ENCODE measurements around the gene DOCK3.

DOCK3 gene

GRCh38 chr3:50645378-50645777 lies 29.3 kb upstream of the DOCK3 start:
- H3K79me2 ChIP-seq (ENCODE audit: low read length), result no peaks in the 10 kb centered on the region
- H3K36me3 ChIP-seq (replicated peaks; ENCODE audit: low read depth, low read length), result peaks cover 41% of the 10 kb centered on the region
- H3K27me3 ChIP-seq (ENCODE audit: low read depth, low read length), result no peaks in the 10 kb centered on the region
- no peak overlapping the region for H3K4me3 ChIP-seq (ENCODE audit: low read length)
- H3K9me3 ChIP-seq (ENCODE audit: insufficient read depth, low read length), result no peaks in the 10 kb centered on the region
- H3K4me1 ChIP-seq (ENCODE audit: low read length), result no peaks in the 10 kb centered on the region
- no peak overlapping the region for H2AFZ ChIP-seq (ENCODE audit: low read depth, low read length)
- TF ChIP-seq EZH2phosphoT487 (IDR thresholded peaks at IDR 0.05; ENCODE audit: low read depth) (no peak), CTCF (IDR thresholded peaks at IDR 0.05; ENCODE audit: low read depth, low read length) (no peak)
- H3K9ac ChIP-seq (ENCODE audit: low read length), result no peak overlapping the region
- H3K4me2 ChIP-seq (ENCODE audit: low read length), result no peak overlapping the region
- H3K27ac ChIP-seq (ENCODE audit: low read length), result no peak overlapping the region
- 0 out of 2 replicates have a peak, but pooled peaks cover 3% of the 10 kb centered on the region for H4K20me1 ChIP-seq (ENCODE audit: insufficient read depth, low read length)

- Histone ChIP-seq H3K9me3 (ENCODE audit: insufficient read depth, low read length) (no peaks in the 10 kb centered on the region), H3K27me3 (ENCODE audit: low read depth, low read length) (no peaks in the 10 kb centered on the region), H4K20me1 (ENCODE audit: insufficient read depth, low read length) (0 out of 2 replicates have a peak, but pooled peaks cover 3% of the 10 kb centered on the region), H3K4me2 (ENCODE audit: low read length) (no peak overlapping the region), H3K4me3 (ENCODE audit: low read length) (no peak overlapping the region), H3K27ac (ENCODE audit: low read length) (no peak overlapping the region), H3K9ac (ENCODE audit: low read length) (no peak overlapping the region), H2AFZ (ENCODE audit: low read depth, low read length) (no peak overlapping the region), H3K4me1 (ENCODE audit: low read length) (no peaks in the 10 kb centered on the region), H3K79me2 (ENCODE audit: low read length) (no peaks in the 10 kb centered on the region), H3K36me3 (replicated peaks; ENCODE audit: low read depth, low read length) (peaks cover 27% of the 10 kb centered on the region)
- TF ChIP-seq EZH2phosphoT487 (IDR thresholded peaks at IDR 0.05; ENCODE audit: low read depth), result no peak
- TF ChIP-seq CTCF (IDR thresholded peaks at IDR 0.05; ENCODE audit: low read depth, low read length), result no peak
Observed at GRCh38 chr3:50648313-50648712, 26.4 kb upstream of the DOCK3 start.

GRCh38 chr3:50648944-50649343 lies 25.8 kb upstream of the DOCK3 start:
- Histone ChIP-seq H3K4me1 (ENCODE audit: low read length) (no peaks in the 10 kb centered on the region), H3K27me3 (ENCODE audit: low read depth, low read length) (no peaks in the 10 kb centered on the region), H3K4me3 (ENCODE audit: low read length) (no peak overlapping the region), H3K9ac (ENCODE audit: low read length) (no peak overlapping the region), H3K4me2 (ENCODE audit: low read length) (no peak overlapping the region), H3K27ac (ENCODE audit: low read length) (no peak overlapping the region), H2AFZ (ENCODE audit: low read depth, low read length) (no peak overlapping the region), H4K20me1 (ENCODE audit: insufficient read depth, low read length) (0 out of 2 replicates have a peak, but pooled peaks cover 3% of the 10 kb centered on the region), H3K36me3 (replicated peaks; ENCODE audit: low read depth, low read length) (peaks cover 26% of the 10 kb centered on the region), H3K79me2 (ENCODE audit: low read length) (no peaks in the 10 kb centered on the region), H3K9me3 (ENCODE audit: insufficient read depth, low read length) (no peaks in the 10 kb centered on the region)
- TF ChIP-seq EZH2phosphoT487 (IDR thresholded peaks at IDR 0.05; ENCODE audit: low read depth), result no peak
- no peak for TF ChIP-seq CTCF (IDR thresholded peaks at IDR 0.05; ENCODE audit: low read depth, low read length)

GRCh38 chr3:50649451-50649931 lies 25.2 kb upstream of the DOCK3 start:
- Histone ChIP-seq H4K20me1 (ENCODE audit: insufficient read depth, low read length) (0 out of 2 replicates have a peak, but pooled peaks cover 3% of the 10 kb centered on the region), H3K4me1 (ENCODE audit: low read length) (no peaks in the 10 kb centered on the region), H3K9ac (ENCODE audit: low read length) (no peak overlapping the region), H3K27me3 (ENCODE audit: low read depth, low read length) (no peaks in the 10 kb centered on the region), H3K9me3 (ENCODE audit: insufficient read depth, low read length) (no peaks in the 10 kb centered on the region), H3K79me2 (ENCODE audit: low read length) (no peaks in the 10 kb centered on the region), H3K36me3 (replicated peaks; ENCODE audit: low read depth, low read length) (peaks cover 23% of the 10 kb centered on the region), H2AFZ (ENCODE audit: low read depth, low read length) (no peak overlapping the region), H3K4me2 (ENCODE audit: low read length) (no peak overlapping the region), H3K27ac (ENCODE audit: low read length) (no peak overlapping the region), H3K4me3 (ENCODE audit: low read length) (no peak overlapping the region)
- TF ChIP-seq CTCF (IDR thresholded peaks at IDR 0.05; ENCODE audit: low read depth, low read length), result no peak
- no peak for TF ChIP-seq EZH2phosphoT487 (IDR thresholded peaks at IDR 0.05; ENCODE audit: low read depth)
